ENCODE data around the gene ELP2. TPM values are rescaled to one million over a fixed set of nuclear protein-coding genes. Genes with fewer than 3 reads are reported as not detected.

ELP2 gene
- polyA plus RNA-seq, 1 donor (not counting 4 experiments of a cell fraction or from before 2014, with no cell fraction given), result 74.6 TPM

DNA sequence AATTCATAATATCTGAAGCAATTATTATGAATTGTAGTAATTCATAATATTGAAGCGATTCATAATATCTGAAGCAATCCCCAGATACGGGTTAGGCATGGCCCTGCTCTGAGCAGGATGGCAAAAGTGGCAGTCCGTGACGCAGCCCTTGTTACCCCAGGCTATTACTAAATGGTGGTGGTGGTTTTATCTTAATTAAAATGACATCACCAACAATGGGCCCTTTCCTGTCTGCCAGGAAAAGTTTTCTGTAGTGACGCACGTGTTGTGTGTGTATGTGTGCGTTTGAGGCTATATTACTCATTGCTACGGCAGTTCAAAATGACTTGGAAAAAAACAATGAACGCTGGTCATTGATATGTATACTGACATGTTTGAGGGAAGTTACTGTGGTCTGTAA lies 47.0 kb downstream of the ELP2 start:
- H3K9ac ChIP-seq (ENCODE audit: control insufficient read depth, extremely low read depth, insufficient read depth, low read length), result no peak overlapping the region
- H3K9me3 ChIP-seq (ENCODE audit: control insufficient read depth, low read depth, low read length), result no peaks in the 10 kb centered on the region
- no peaks in the 10 kb centered on the region for H3K4me1 ChIP-seq (ENCODE audit: control insufficient read depth, extremely low read depth, insufficient read depth, low read length)
- H3K4me3 ChIP-seq (ENCODE audit: control insufficient read depth in 2 of 3, extremely low read depth in 1 of 3, insufficient read depth in 2 of 3, low read depth in 1 of 3, low read length in 3 of 3), result no peak overlapping the region
- TF ChIP-seq, protein P1, sequence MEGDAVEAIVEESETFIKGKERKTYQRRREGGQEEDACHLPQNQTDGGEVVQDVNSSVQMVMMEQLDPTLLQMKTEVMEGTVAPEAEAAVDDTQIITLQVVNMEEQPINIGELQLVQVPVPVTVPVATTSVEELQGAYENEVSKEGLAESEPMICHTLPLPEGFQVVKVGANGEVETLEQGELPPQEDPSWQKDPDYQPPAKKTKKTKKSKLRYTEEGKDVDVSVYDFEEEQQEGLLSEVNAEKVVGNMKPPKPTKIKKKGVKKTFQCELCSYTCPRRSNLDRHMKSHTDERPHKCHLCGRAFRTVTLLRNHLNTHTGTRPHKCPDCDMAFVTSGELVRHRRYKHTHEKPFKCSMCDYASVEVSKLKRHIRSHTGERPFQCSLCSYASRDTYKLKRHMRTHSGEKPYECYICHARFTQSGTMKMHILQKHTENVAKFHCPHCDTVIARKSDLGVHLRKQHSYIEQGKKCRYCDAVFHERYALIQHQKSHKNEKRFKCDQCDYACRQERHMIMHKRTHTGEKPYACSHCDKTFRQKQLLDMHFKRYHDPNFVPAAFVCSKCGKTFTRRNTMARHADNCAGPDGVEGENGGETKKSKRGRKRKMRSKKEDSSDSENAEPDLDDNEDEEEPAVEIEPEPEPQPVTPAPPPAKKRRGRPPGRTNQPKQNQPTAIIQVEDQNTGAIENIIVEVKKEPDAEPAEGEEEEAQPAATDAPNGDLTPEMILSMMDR (optimal IDR thresholded peaks at IDR 0.05 in 1 of 3, IDR thresholded peaks at IDR 0.05 in 1 of 3, conservative IDR thresholded peaks at IDR 0.05 in 1 of 3; ENCODE audit: extremely low read depth in 1 of 3, insufficient read depth in 2 of 3, low read length in 3 of 3), result no peak
- TF ChIP-seq EZH2 (IDR thresholded peaks at IDR 0.05; ENCODE audit: low read length), result no peak
- no peaks in the 10 kb centered on the region for H3K9me1 ChIP-seq (ENCODE audit: control insufficient read depth, extremely low read depth, insufficient read depth, low read length)
- dilution Hi-C loops (cut with MboI; ENCODE audit: extremely low pct_ligation_motif_present, low sequenced_read_pairs), result no loop called here
- no peak overlapping the region for H3K4me2 ChIP-seq (ENCODE audit: control insufficient read depth, extremely low read depth, insufficient read depth, low read depth, low read length)
- FAIRE-seq (no peak), DNase-seq (ENCODE audit: low read depth, low spot score) (no peak)
- H3K27me3 ChIP-seq (ENCODE audit: control insufficient read depth, extremely low read depth, insufficient read depth, low read length), result no peaks in the 10 kb centered on the region
- no peaks in the 10 kb centered on the region for H4K20me1 ChIP-seq (ENCODE audit: control insufficient read depth, extremely low read depth, insufficient read depth, low read length)
- peaks cover 3 to 7% of the 10 kb centered on the region in 2 experiments for H3K36me3 ChIP-seq (ENCODE audit: control insufficient read depth in 2 of 2, extremely low read depth in 1 of 2, insufficient read depth in 2 of 2, low read length in 2 of 2)
- H2AFZ ChIP-seq (ENCODE audit: control insufficient read depth, low read length), result no peak overlapping the region
- no peak overlapping the region for H3K27ac ChIP-seq (ENCODE audit: control insufficient read depth, insufficient read depth, low read length)
- H3K79me2 ChIP-seq (ENCODE audit: control insufficient read depth, insufficient read depth, low read length), result no peaks in the 10 kb centered on the region

- no peak overlapping the region for H3K4me2 ChIP-seq (ENCODE audit: control insufficient read depth, extremely low read depth, insufficient read depth, low read depth, low read length)
- no peak overlapping the region for H3K4me3 ChIP-seq (ENCODE audit: control insufficient read depth in 2 of 3, extremely low read depth in 1 of 3, insufficient read depth in 2 of 3, low read depth in 1 of 3, low read length in 3 of 3)
- H3K9ac ChIP-seq (ENCODE audit: control insufficient read depth, extremely low read depth, insufficient read depth, low read length), result no peak overlapping the region
- no peak for TF ChIP-seq EZH2 (IDR thresholded peaks at IDR 0.05; ENCODE audit: low read length)
- TF ChIP-seq, protein P1 (optimal IDR thresholded peaks at IDR 0.05 in 1 of 3, IDR thresholded peaks at IDR 0.05 in 1 of 3, conservative IDR thresholded peaks at IDR 0.05 in 1 of 3; ENCODE audit: extremely low read depth in 1 of 3, insufficient read depth in 2 of 3, low read length in 3 of 3), result no peak
- no peak overlapping the region for H3K27ac ChIP-seq (ENCODE audit: control insufficient read depth, insufficient read depth, low read length)
- H4K20me1 ChIP-seq (ENCODE audit: control insufficient read depth, extremely low read depth, insufficient read depth, low read length), result no peaks in the 10 kb centered on the region
- no peaks in the 10 kb centered on the region for H3K4me1 ChIP-seq (ENCODE audit: control insufficient read depth, extremely low read depth, insufficient read depth, low read length)
- DNase-seq (ENCODE audit: low read depth, low spot score), result no peak
- no peak overlapping the region for H2AFZ ChIP-seq (ENCODE audit: control insufficient read depth, low read length)
- H3K9me1 ChIP-seq (ENCODE audit: control insufficient read depth, extremely low read depth, insufficient read depth, low read length), result no peaks in the 10 kb centered on the region
- H3K36me3 ChIP-seq (ENCODE audit: control insufficient read depth in 2 of 2, extremely low read depth in 1 of 2, insufficient read depth in 2 of 2, low read length in 2 of 2), result peaks cover 3 to 4% of the 10 kb centered on the region in 2 experiments
- dilution Hi-C loops (cut with MboI; ENCODE audit: extremely low pct_ligation_motif_present, low sequenced_read_pairs), result no loop called here
- H3K27me3 ChIP-seq (ENCODE audit: control insufficient read depth, extremely low read depth, insufficient read depth, low read length), result no peaks in the 10 kb centered on the region
- H3K79me2 ChIP-seq (ENCODE audit: control insufficient read depth, insufficient read depth, low read length), result no peaks in the 10 kb centered on the region
- no peak for FAIRE-seq
- no peaks in the 10 kb centered on the region for H3K9me3 ChIP-seq (ENCODE audit: control insufficient read depth, low read depth, low read length)
Observed at GRCh38 chr18:36177913-36178312, 48.2 kb downstream of the ELP2 start.
